HG02938 (cell line): ENCODE results near the gene ATP6V0A4.
"Not testable (repeated sequence)": the region's sequence is repeated elsewhere in the genome, so short reads cannot be mapped to it uniquely, and the experiment has no call there.

Source experiments
- ATAC-seq: cut with Tn5 transposase; IDR thresholded peaks from one replicate; pipeline ENCODE4 v1.9.1; 2021; ENCODE audit warnings: mild to moderate bottlenecking, moderate library complexity; ENCODE audit not compliant: unreplicated experiment

Gene ATP6V0A4

GRCh38 chr7:138705167-138705566 is 92.8 kb downstream of the ATP6V0A4 start:
- ATAC-seq = no peak

- ATAC-seq = no peak
Observed at GRCh38 chr7:138701537-138701923, 96.5 kb downstream of the ATP6V0A4 start.

GRCh38 chr7:138700857-138701536 is 97.0 kb downstream of the ATP6V0A4 start, which contains the start of gene SVOPL:
SVOPL (minus strand) TSS chr7:138701362; CDS start chr7:138679045, 22,317 bp downstream.
- ATAC-seq = no peak

GRCh38 chr7:138699661-138700060 is 98.3 kb downstream of the ATP6V0A4 start:
- no peak for ATAC-seq

GRCh38 chr7:138698281-138698680 is 99.7 kb downstream of the ATP6V0A4 start:
- ATAC-seq = no peak

- no peak for ATAC-seq
Observed at GRCh38 chr7:138697535-138698182, 100.3 kb downstream of the ATP6V0A4 start.

- ATAC-seq = not testable (repeated sequence)
Observed at GRCh38 chr7:138695776-138696175, 102.2 kb downstream of the ATP6V0A4 start.

- ATAC-seq = no peak
Observed at GRCh38 chr7:138695106-138695505, 102.9 kb downstream of the ATP6V0A4 start.

- ATAC-seq = no peak
Observed at GRCh38 chr7:138691178-138691577, 106.8 kb downstream of the ATP6V0A4 start.

- no peak for ATAC-seq
Observed at GRCh38 chr7:138690495-138690894, 107.5 kb downstream of the ATP6V0A4 start.

GRCh38 chr7:138688037-138688436 is 110.0 kb downstream of the ATP6V0A4 start:
- ATAC-seq = not testable (repeated sequence)

GRCh38 chr7:138684340-138684739 is 113.7 kb downstream of the ATP6V0A4 start:
- no peak for ATAC-seq

- ATAC-seq = no peak
Observed at GRCh38 chr7:138679793-138680192, 118.2 kb downstream of the ATP6V0A4 start.

GRCh38 chr7:138670594-138670993 is 127.4 kb downstream of the ATP6V0A4 start:
- no peak for ATAC-seq

GRCh38 chr7:138669364-138669763 is 128.6 kb downstream of the ATP6V0A4 start:
- ATAC-seq = no peak

GRCh38 chr7:138668946-138669345 is 129.1 kb downstream of the ATP6V0A4 start:
- no peak for ATAC-seq

GRCh38 chr7:138668229-138668596 is 129.8 kb downstream of the ATP6V0A4 start:
- ATAC-seq = no peak

- ATAC-seq = no peak
Observed at GRCh38 chr7:138667535-138668228, 130.3 kb downstream of the ATP6V0A4 start.

GRCh38 chr7:138666385-138666784 is 131.6 kb downstream of the ATP6V0A4 start:
- no peak for ATAC-seq

- no peak for ATAC-seq
Observed at GRCh38 chr7:138665669-138666140, 132.3 kb downstream of the ATP6V0A4 start.

GRCh38 chr7:138665249-138665648 is 132.7 kb downstream of the ATP6V0A4 start:
- no peak for ATAC-seq
